GM15510 (cell line): ENCODE measurements around the gene RNF126.

Experiments
- POLR2A ChIP-seq: IDR thresholded peaks from 3 replicates; pipeline ENCODE4 v1.6.1; 2011; ENCODE audit warnings: borderline replicate concordance; ENCODE audit not compliant: insufficient read length; ENCODE audit errors: extremely low read depth

Gene RNF126

GRCh38 chr19:601790-602189 is 61.2 kb downstream of the RNF126 start:
- no peak for TF ChIP-seq POLR2A

DNA sequence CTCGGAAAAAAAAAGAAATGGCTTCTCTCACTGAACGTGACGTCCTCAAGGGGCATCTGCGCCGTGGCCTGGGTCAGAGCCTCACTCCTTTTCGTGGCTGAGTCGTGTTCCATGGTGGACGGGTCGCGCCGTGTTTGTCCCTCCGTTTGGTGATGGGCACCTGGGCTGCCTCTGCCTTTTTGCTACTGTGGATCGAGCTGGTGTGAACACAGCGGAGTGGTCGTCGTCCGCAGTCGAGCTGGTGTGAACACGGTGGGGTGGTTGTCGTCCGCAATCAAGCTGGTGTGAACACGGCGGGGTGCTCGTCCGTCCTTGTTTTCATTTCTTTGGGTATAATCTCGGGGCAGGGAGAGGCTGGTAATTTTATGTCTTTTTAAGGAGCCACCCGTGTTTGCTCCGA is 61.7 kb downstream of the RNF126 start:
- no peak for TF ChIP-seq POLR2A
